Measurements from ENCODE around the gene ACAP2.
"Not testable (repeated sequence)": the region's sequence is repeated elsewhere in the genome, so short reads cannot be mapped to it uniquely, and the experiment has no call there.

Gene ACAP2

GRCh38 chr3:195385526-195385925, 57.3 kb downstream of the ACAP2 start:
- ChIA-PET POLR2A (no interaction called here), CTCF (no interaction called here)
- no peak for DNase-seq (ENCODE audit: extremely low spot score)
- no peak for TF ChIP-seq CTCF (IDR thresholded peaks at IDR 0.05; ENCODE audit: control extremely low read depth, extremely low read depth, low read depth, missing control alignments)

- CTCF ChIA-PET = no interaction called here
- DNase-seq (ENCODE audit: extremely low spot score) = no peak
- no peak for TF ChIP-seq CTCF (IDR thresholded peaks at IDR 0.05; ENCODE audit: control extremely low read depth, extremely low read depth, low read depth, missing control alignments)
- POLR2A ChIA-PET = no interaction called here
These were observed 57.9 kb downstream of the ACAP2 start for GRCh38 chr3:195384952-195385351.

GRCh38 chr3:195372220-195372619, 70.6 kb downstream of the ACAP2 start:
- DNase-seq (ENCODE audit: extremely low spot score) = no peak
- CTCF ChIA-PET = interaction anchor here (2.4 kb wide), 1 partner anchor 9 kb away, joined by 7 read pairs; no protein-coding TSS in a partner anchor
- no peak for TF ChIP-seq CTCF (IDR thresholded peaks at IDR 0.05; ENCODE audit: control extremely low read depth, extremely low read depth, low read depth, missing control alignments)
- POLR2A ChIA-PET = interaction anchor here (0.6 kb wide), 1 partner anchor 68 kb away, joined by 4 read pairs; no protein-coding TSS in a partner anchor

GRCh38 chr3:195366200-195366925, 76.5 kb downstream of the ACAP2 start:
- ChIA-PET CTCF (interaction anchor here (1.2 kb wide), 1 partner anchor 15 kb away, joined by 3 read pairs; no protein-coding TSS in a partner anchor), POLR2A (no interaction called here)
- no peak for DNase-seq (ENCODE audit: extremely low spot score)
- no peak for TF ChIP-seq CTCF (IDR thresholded peaks at IDR 0.05; ENCODE audit: control extremely low read depth, extremely low read depth, low read depth, missing control alignments)

GRCh38 chr3:195365371-195365770, 77.4 kb downstream of the ACAP2 start:
- DNase-seq (ENCODE audit: extremely low spot score) = no peak
- CTCF ChIA-PET = no interaction called here
- POLR2A ChIA-PET = no interaction called here
- TF ChIP-seq CTCF (IDR thresholded peaks at IDR 0.05; ENCODE audit: control extremely low read depth, extremely low read depth, low read depth, missing control alignments) = no peak

- CTCF ChIA-PET = interaction anchor here (0.7 kb wide), 1 partner anchor 28 kb away, joined by 3 read pairs; no protein-coding TSS in a partner anchor
- DNase-seq (ENCODE audit: extremely low spot score); POLR2A ChIA-PET: not testable (repeated sequence)
These were observed 85.0 kb downstream of the ACAP2 start for GRCh38 chr3:195357797-195358196.
